Cardiac fibroblast (primary cell): Measurements from ENCODE around the gene AHRR.
"Not testable (repeated sequence)": the region's sequence is repeated elsewhere in the genome, so short reads cannot be mapped to it uniquely, and the experiment has no call there.

Experiments used
- DNase-seq, 2 donors: peaks; one replicate each; pipeline versions ENCODE4 v3.0.0 to v3.0.0-alpha.2; 2010; ENCODE audit warnings: low read depth in 2 of 2
- H3K4me3 ChIP-seq, 2 donors: replicated peaks in 1 of 2; 1 replicate in 1 of 2; 2 replicates in 1 of 2; pipeline ENCODE4 v1.5.1; 2011; ENCODE audit warnings: low read depth in 2 of 2, low read length in 2 of 2, mild to moderate bottlenecking in 2 of 2, moderate library complexity in 1 of 2
- TF ChIP-seq, protein P1 (sequence below): IDR thresholded peaks from one replicate; pipeline ENCODE4 v1.5.1; 2011; ENCODE audit warnings: low read depth, mild to moderate bottlenecking, low read length, inconsistent platforms

AHRR gene

DNA sequence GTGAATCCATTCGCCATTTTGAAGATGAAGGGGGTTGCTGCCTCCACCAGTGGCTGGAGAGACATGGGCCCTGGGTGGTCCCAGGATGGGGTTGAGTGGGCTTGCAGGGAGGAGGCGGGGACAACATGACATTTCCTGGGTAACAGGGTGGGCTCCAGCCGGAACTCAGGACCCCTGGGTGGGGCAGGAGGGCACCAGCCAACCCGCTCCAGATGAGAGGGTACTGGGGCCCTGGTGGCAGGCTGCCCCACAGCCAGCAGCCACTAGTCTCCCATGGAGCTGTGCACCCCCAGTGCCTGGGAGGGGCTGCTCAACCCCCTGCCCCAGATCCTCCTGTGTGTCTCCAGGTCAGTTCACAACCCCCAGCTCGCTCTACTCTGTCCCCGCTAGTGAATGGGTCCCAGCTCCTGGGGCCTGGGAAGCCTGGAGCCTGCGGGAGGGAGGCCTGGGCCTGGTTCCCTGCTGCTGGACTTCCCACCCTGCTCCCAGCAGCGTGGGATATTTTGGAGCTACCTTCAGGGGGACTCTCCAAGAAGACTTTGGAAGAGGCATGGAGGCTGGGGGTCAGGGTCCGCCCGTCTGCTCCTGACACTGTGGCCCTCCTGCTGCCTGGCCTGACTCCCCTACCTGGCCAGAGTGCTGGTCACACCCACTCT is 55.9 kb downstream of the AHRR start:
- H3K4me3 ChIP-seq, result no peak overlapping the region
- TF ChIP-seq, protein P1, sequence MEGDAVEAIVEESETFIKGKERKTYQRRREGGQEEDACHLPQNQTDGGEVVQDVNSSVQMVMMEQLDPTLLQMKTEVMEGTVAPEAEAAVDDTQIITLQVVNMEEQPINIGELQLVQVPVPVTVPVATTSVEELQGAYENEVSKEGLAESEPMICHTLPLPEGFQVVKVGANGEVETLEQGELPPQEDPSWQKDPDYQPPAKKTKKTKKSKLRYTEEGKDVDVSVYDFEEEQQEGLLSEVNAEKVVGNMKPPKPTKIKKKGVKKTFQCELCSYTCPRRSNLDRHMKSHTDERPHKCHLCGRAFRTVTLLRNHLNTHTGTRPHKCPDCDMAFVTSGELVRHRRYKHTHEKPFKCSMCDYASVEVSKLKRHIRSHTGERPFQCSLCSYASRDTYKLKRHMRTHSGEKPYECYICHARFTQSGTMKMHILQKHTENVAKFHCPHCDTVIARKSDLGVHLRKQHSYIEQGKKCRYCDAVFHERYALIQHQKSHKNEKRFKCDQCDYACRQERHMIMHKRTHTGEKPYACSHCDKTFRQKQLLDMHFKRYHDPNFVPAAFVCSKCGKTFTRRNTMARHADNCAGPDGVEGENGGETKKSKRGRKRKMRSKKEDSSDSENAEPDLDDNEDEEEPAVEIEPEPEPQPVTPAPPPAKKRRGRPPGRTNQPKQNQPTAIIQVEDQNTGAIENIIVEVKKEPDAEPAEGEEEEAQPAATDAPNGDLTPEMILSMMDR, result no peak
- no peak for DNase-seq

- no peak overlapping the region for H3K4me3 ChIP-seq
- DNase-seq, result peak in 1 of 2 donors; percentile 47
- TF ChIP-seq, protein P1, result no peak
Measured at GRCh38 chr5:378301-378891, 56.9 kb downstream of the AHRR start.

DNA sequence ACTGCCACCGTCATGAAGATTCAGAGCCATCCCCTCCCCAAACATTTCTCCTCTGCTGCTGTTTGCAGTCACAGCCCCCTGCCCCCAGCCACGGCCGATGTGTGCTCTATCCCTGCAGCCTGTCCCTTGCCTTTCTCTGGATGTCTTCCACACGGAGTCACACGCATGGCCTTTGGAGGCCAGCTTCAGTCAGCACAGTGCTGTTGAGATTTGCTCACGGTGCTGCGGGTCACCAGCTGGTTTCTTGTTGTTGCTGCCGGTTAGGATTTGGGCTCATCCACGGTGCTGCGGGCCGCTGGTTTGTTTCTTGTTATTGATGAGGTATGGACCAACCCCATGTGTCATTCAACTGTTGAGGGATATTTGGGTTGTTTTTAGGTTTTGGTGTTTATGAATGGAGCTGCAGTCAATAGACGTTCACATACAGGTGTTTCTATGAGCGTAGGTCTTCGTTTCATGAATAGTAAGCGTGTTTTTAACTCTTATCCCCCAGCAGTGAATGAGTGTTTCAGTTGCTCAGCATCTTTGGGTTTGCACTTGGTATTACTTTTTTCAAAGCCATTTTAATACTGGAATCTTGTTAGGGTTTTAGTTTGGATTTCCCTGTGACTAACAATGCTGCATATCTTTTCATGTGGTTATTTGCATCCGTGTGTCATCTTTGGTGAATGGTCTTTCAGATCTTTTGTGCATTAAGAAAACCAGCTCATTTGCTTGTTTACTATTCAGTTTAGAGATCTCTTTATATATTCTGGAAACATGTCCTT is 57.6 kb downstream of the AHRR start:
- DNase-seq, result peak in 1 of 2 donors; percentile 45
- TF ChIP-seq, protein P1, result no peak
- H3K4me3 ChIP-seq, result no peak overlapping the region

DNA sequence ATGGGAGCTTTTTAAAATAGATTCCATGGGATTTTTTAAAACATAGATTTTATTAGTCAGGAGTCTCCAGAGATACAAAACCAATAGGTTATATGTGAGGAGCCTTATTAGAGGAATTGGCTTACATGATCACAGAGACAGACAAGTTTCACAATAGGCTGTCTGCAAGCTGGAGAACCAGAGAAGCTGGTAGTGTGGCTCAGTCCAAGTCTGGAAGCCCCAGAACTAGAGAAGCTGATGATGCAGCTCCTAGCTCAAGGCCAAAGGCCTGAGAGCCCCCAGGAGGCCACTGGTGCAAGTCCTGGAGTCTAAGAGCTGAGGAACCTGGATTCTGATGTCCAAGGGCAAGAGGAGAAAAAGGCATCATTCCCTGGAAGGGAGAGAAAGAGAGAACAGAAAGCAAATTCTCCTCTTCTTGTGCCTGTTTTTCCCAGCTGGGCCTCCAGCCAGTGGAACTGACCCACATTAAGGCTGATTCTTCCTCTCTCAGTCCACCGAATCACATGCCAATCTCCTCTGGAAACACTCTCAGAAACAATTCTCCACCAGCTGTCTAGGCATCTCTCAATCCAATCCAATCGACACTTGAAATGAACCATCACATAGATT is 59.3 kb downstream of the AHRR start:
- H3K4me3 ChIP-seq, result no peak overlapping the region
- peak; percentile 30 to 52 for DNase-seq

GRCh38 chr5:383066-383465 is 61.6 kb downstream of the AHRR start:
- H3K4me3 ChIP-seq, result no peak overlapping the region
- DNase-seq, result no peak
- TF ChIP-seq, protein P1, result no peak

More for the DNA sequence above, 59.3 kb downstream of the AHRR start:
- TF ChIP-seq, protein P1, result no peak

- no peak for DNase-seq
- no peak overlapping the region for H3K4me3 ChIP-seq
- TF ChIP-seq, protein P1, result no peak
Measured at GRCh38 chr5:383621-384020, 62.1 kb downstream of the AHRR start.

GRCh38 chr5:384576-384975 is 63.1 kb downstream of the AHRR start:
- DNase-seq, H3K4me3 ChIP-seq: not testable (repeated sequence)
